Astrocyte (in vitro differentiated cells and primary cell): Measurements from ENCODE around the gene PPP1R13B. TPM values are rescaled to one million over a fixed set of nuclear protein-coding genes. Genes with fewer than 3 reads are reported as not detected.
A peak's percentile ranks its signal among the peaks of the same experiment; 100 is the strongest.

Experiments
- DNase-seq: peaks from one replicate; pipeline ENCODE4 v3.0.0-alpha.2; 2010; ENCODE audit warnings: low read depth
- FAIRE-seq: peaks from 2 replicates; lab custom pipeline; 2011; peaks lifted over from hg19 to GRCh38; lab: Jason Lieb, UNC
- H2AFZ ChIP-seq: 2 replicates; pipeline ENCODE4 v1.6.0; 2012; ENCODE audit warnings: low read depth, low read length, inconsistent platforms
- H3K27ac ChIP-seq: 2 replicates; pipeline ENCODE4 v1.5.1; 2011; ENCODE audit warnings: low read depth, low read length, inconsistent platforms
- H3K27me3 ChIP-seq: 2 replicates; pipeline ENCODE4 v1.6.0; 2011; ENCODE audit warnings: low read length, inconsistent platforms; ENCODE audit not compliant: insufficient read depth
- H3K36me3 ChIP-seq: 2 replicates; pipeline ENCODE4 v1.5.1; 2011; ENCODE audit warnings: low read length, inconsistent platforms; ENCODE audit not compliant: insufficient read depth
- H3K4me1 ChIP-seq: 2 replicates; pipeline ENCODE4 v1.5.1; 2011; ENCODE audit warnings: low read length, inconsistent platforms; ENCODE audit not compliant: insufficient read depth
- H3K4me2 ChIP-seq: 2 replicates; pipeline ENCODE4 v1.6.0; 2012; ENCODE audit warnings: low read length, inconsistent platforms
- H3K4me3 ChIP-seq: 2 replicates; pipeline ENCODE4 v1.5.1; 2011; ENCODE audit warnings: low read depth, mild to moderate bottlenecking, low read length, inconsistent platforms; ENCODE audit not compliant: insufficient read depth
- H3K79me2 ChIP-seq: 2 replicates; pipeline ENCODE4 v1.6.0; 2012; ENCODE audit warnings: mild to moderate bottlenecking, low read length, inconsistent platforms; ENCODE audit not compliant: insufficient read depth
- H3K9ac ChIP-seq: 2 replicates; pipeline ENCODE4 v1.6.0; 2012; ENCODE audit warnings: mild to moderate bottlenecking, low read length, inconsistent platforms
- H3K9me3 ChIP-seq: 2 replicates; pipeline ENCODE4 v1.5.1; 2012; ENCODE audit warnings: low read depth, mild to moderate bottlenecking, low read length, inconsistent platforms; ENCODE audit not compliant: insufficient read depth
- H4K20me1 ChIP-seq: 2 replicates; pipeline ENCODE4 v1.6.0; 2012; ENCODE audit warnings: low read length, inconsistent platforms; ENCODE audit not compliant: insufficient read depth
- H3K27ac Mint-ChIP-seq: one replicate; pipeline ENCODE4 v1.8.0; 2021; ENCODE audit warnings: mild to moderate bottlenecking, mixed read lengths; ENCODE audit not compliant: unreplicated experiment
- H3K27me3 Mint-ChIP-seq: one replicate; pipeline ENCODE4 v1.8.0; 2021; ENCODE audit warnings: low read depth, mixed read lengths; ENCODE audit not compliant: unreplicated experiment
- H3K36me3 Mint-ChIP-seq: one replicate; pipeline ENCODE4 v1.8.0; 2021; ENCODE audit warnings: low read depth, mixed read lengths; ENCODE audit not compliant: unreplicated experiment
- H3K4me1 Mint-ChIP-seq: one replicate; pipeline ENCODE4 v1.8.0; 2021; ENCODE audit warnings: low read depth, mixed read lengths; ENCODE audit not compliant: unreplicated experiment
- H3K4me3 Mint-ChIP-seq: one replicate; pipeline ENCODE4 v1.8.0; 2021; ENCODE audit warnings: mild to moderate bottlenecking, moderate library complexity, mixed read lengths; ENCODE audit not compliant: unreplicated experiment
- H3K9me3 Mint-ChIP-seq: one replicate; pipeline ENCODE4 v1.8.0; 2021; ENCODE audit warnings: mild to moderate bottlenecking, mixed read lengths; ENCODE audit not compliant: unreplicated experiment
- EZH2 ChIP-seq: IDR thresholded peaks from 2 replicates; pipeline ENCODE4 v1.6.1; 2012; ENCODE audit warnings: mild to moderate bottlenecking, low read length, inconsistent platforms; ENCODE audit not compliant: insufficient read depth
- total RNA-seq: library from RNA; stranded (reverse); gene quantifications from 2 replicates; pipeline ENCODE4 v1.2.1, GENCODE V29; 2021
- TF ChIP-seq, protein P1 (sequence below): IDR thresholded peaks from 2 replicates; pipeline ENCODE4 v1.5.1; 2011; ENCODE audit warnings: low read depth, mild to moderate bottlenecking, inconsistent platforms, low read length, moderate library complexity; ENCODE audit not compliant: insufficient read depth

The PPP1R13B gene
- total RNA-seq, 1 donor from 2014 or later, result 7.0 TPM

- H3K9ac ChIP-seq, result peak overlapping the region; percentile 84
- peak overlapping the region; percentile 72 for H3K27ac Mint-ChIP-seq
- TF ChIP-seq EZH2, result no peak
- TF ChIP-seq, protein P1, sequence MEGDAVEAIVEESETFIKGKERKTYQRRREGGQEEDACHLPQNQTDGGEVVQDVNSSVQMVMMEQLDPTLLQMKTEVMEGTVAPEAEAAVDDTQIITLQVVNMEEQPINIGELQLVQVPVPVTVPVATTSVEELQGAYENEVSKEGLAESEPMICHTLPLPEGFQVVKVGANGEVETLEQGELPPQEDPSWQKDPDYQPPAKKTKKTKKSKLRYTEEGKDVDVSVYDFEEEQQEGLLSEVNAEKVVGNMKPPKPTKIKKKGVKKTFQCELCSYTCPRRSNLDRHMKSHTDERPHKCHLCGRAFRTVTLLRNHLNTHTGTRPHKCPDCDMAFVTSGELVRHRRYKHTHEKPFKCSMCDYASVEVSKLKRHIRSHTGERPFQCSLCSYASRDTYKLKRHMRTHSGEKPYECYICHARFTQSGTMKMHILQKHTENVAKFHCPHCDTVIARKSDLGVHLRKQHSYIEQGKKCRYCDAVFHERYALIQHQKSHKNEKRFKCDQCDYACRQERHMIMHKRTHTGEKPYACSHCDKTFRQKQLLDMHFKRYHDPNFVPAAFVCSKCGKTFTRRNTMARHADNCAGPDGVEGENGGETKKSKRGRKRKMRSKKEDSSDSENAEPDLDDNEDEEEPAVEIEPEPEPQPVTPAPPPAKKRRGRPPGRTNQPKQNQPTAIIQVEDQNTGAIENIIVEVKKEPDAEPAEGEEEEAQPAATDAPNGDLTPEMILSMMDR, result no peak
Measured at GRCh38 chr14:103716899-103717411, 130.4 kb downstream of the PPP1R13B start.

GRCh38 chr14:103716091-103716801 is 131.1 kb downstream of the PPP1R13B start:
- peak overlapping the region; percentile 72 for H3K27ac Mint-ChIP-seq
- Histone ChIP-seq H3K27ac (peak overlapping the region; percentile 43), H3K4me2 (peak overlapping the region; percentile 99), H2AFZ (peak overlapping the region; percentile 11), H3K4me3 (peak overlapping the region; percentile 71), H3K9ac (peak overlapping the region; percentile 84), H3K27me3 (no peaks in the 10 kb centered on the region), H4K20me1 (peaks cover 70% of the 10 kb centered on the region), H3K4me1 (peaks cover 45% of the 10 kb centered on the region), H3K9me3 (no peaks in the 10 kb centered on the region), H3K36me3 (no peaks in the 10 kb centered on the region), H3K79me2 (peaks cover 80% of the 10 kb centered on the region)
- FAIRE-seq (no peak), DNase-seq (no peak)
- H3K4me1 Mint-ChIP-seq, result peaks cover 28% of the 10 kb centered on the region
- H3K36me3 Mint-ChIP-seq, result peaks cover 4% of the 10 kb centered on the region
- TF ChIP-seq EZH2, result no peak
- TF ChIP-seq, protein P1, result no peak
- H3K9me3 Mint-ChIP-seq, result no peaks in the 10 kb centered on the region
- no peaks in the 10 kb centered on the region for H3K27me3 Mint-ChIP-seq
- H3K4me3 Mint-ChIP-seq, result peak overlapping the region; percentile 88

More at GRCh38 chr14:103716899-103717411, 130.4 kb downstream of the PPP1R13B start:
- no peaks in the 10 kb centered on the region for H3K36me3 ChIP-seq
- no peaks in the 10 kb centered on the region for H3K9me3 Mint-ChIP-seq
- H3K4me3 Mint-ChIP-seq, result peak overlapping the region; percentile 88
- peaks cover 81% of the 10 kb centered on the region for H3K79me2 ChIP-seq
- H3K4me2 ChIP-seq, result peak overlapping the region; percentile 99
- H3K4me1 Mint-ChIP-seq, result peaks cover 33% of the 10 kb centered on the region
- no peak overlapping the region for H3K27ac ChIP-seq
- H2AFZ ChIP-seq, result no peak overlapping the region
- no peaks in the 10 kb centered on the region for H3K27me3 ChIP-seq
- DNase-seq (no peak), FAIRE-seq (no peak)
- peaks cover 45% of the 10 kb centered on the region for H3K4me1 ChIP-seq
- no peaks in the 10 kb centered on the region for H3K9me3 ChIP-seq
- H4K20me1 ChIP-seq, result peaks cover 71% of the 10 kb centered on the region
- peaks cover 4% of the 10 kb centered on the region for H3K36me3 Mint-ChIP-seq
- H3K4me3 ChIP-seq, result peak overlapping the region; percentile 71
- H3K27me3 Mint-ChIP-seq, result no peaks in the 10 kb centered on the region
